Stimulated activated naive CD4-positive, alpha-beta T cell treated with Interleukin-2 at 50 U/mL for 16 hours (primary cell): Measurements from ENCODE around the gene FAM83B.
"Not testable (repeated sequence)": the region's sequence is repeated elsewhere in the genome, so short reads cannot be mapped to it uniquely, and the experiment has no call there.

ENCODE experiments used
- DNase-seq: peaks from one replicate; lab custom pipeline; 2025; lab: John Stamatoyannopoulos, UW

Gene FAM83B

DNA sequence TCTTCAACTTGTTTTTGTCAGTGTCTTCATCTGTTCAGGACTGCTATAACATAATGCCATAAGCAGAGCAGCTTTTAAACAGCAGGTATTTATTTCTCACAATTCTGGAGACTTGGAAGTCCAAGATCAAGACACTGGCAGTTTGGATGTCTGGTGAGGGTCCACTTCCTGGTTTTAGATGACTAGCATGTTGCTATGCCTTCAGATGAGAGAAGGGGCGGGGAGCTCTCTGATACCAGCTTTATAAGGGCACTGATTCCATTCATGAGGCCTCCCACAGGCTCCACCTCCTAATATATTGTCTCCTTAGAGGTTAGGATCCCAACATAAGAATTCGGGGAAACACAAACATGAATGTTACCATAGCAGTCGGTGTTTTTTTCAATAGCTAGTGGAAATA is 52.9 kb downstream of the FAM83B start:
- DNase-seq: no peak

DNA sequence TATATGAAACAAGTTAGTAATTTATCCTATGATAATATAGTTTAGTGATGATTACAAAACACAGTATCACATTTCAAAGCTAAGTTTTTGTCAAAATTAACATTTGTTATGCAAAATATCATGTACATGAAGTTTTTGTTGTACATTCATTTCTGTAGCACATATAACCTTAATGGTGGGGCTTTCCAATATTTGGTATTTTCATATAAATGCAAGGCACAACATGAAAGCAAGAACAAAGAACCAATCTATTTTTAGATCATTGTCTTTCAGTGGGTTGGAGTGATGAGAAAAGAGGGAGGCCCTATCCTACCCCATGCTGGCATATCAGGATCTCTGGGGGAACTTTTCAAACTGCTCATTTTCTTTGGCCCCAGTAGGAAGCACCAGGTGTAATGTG is 53.4 kb downstream of the FAM83B start:
- DNase-seq: no peak

DNA sequence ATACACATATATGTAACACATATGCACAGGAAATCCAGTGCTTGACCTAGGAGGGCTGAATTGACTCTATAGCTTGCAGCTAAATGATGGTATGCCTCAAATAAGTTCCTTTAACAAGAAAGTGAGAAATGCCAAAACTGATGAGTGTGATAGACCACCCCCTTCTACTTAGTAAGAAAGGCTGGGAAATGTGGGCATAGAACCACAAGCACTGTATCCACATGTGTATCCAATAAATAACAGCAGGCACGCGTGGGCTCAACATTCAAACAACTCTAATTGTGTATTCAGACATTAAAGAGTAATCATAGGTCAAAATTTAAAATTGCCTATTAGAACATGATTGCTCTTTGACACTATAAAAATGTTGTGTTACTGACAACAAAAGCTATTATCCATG is 54.1 kb downstream of the FAM83B start:
- no peak for DNase-seq

DNA sequence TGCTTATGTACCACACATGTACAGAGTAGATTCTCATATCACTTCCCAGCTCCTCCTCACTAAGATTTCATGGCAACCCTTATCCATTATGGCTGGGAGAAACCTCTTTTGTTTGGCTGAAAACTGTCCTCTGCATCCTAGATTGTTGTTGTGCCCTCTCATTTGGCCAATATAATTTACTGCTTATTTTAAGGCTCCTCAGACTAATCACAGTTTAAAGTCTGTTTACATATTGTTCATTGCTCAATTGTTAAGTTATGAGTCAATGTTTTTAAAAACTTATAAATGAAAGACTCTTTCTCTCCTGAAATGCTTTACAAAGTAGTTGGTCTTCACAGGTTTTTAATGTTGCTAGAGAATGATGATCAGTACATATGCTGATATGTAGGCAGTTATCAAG is 57.3 kb downstream of the FAM83B start:
- no peak for DNase-seq

DNA sequence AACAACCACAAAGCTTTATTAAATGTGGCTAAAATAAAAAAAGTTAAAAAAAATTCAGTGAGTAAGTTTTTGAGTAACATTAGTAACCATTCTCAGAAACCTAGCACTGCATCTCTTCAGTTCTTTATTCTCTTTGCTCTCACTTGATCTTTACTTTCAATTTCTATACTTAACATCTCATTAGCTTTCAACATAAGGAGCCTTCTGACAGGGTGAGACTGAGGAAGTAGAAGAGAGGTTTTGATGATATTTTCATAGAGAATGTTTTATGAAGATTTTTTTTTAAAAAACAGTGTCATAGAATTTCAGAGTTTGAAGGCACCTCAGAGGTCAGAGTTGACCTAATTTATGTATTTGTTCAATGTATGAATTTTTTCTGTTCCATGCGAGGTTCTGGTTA is 60.8 kb downstream of the FAM83B start:
- no peak for DNase-seq

DNA sequence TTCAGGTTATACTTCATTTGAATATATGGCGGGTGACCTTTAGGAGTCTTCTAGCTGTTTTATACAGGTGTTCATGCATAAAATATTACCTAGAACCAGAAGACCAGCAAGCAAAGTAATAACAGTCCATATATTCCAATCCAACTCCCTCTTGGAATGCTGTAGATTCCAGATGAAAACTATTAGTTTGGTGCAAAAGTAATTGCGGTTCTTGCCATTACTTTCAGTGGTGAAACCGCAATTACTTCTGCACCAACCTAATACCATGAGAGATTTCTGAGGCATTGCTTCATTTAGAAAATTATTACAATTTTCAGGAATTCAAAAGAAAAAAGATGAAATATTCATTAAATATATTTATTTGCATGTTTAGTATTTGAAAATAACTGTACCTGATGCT is 62.6 kb downstream of the FAM83B start:
- DNase-seq: no peak

DNA sequence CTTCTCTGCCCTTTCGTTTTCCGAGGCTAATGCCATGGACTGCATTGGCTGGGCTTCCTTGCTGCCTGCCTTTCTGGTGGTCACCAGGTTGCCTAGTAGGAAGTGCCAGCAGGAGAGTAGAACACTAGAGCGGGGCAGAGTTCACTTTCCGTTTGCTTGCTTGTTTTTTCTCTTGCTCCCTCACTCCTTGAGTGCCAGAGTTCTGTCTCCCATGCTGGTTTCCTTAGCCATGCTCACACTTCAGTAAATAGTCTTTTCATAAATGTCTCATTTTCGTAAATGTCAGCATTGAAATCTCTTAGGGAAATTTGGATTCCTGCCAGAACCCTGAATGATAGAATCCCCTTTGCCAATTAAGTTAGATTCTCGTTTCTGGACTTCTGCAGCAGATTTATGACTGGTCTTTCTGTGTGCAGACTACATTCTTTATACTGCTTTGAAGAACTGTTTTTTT is 63.9 kb downstream of the FAM83B start:
- DNase-seq: no peak

DNA sequence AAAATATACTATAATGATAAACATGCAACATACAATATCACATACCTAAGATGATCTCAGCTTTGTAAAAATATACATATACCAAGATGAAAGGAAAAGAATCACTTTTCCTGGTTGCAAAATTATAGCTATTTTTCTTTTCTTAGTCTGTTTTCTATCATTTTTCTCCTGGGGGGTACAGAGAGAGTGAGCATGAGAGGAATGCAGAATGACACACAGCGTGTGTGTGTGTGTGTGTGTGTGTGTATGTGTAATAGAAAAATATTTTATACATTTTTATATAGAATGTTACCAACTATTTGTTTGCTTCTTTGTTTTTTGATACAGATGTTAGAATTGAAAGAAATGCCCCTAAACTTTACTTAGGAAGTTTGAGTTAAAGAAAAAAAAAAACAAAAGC is 64.3 kb downstream of the FAM83B start:
- DNase-seq: no peak

DNA sequence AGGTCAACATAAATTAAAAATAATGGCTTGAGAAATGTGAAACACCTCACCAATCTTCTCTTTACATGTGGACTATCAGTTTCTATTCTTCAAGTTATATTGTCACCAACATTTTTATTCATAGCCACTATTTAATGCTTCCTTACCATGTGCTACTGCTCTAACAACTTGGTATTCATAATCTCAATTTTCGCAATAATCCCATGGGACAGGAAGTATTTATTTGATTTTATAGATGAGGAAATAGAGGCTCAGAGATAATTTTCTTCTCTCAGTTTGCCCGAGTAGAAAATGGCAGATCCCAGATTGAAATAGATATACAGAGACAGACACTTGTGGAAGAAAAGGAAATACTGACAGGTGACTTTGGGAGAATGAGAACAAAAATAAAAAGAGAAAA is 66.6 kb downstream of the FAM83B start:
- no peak for DNase-seq

DNA sequence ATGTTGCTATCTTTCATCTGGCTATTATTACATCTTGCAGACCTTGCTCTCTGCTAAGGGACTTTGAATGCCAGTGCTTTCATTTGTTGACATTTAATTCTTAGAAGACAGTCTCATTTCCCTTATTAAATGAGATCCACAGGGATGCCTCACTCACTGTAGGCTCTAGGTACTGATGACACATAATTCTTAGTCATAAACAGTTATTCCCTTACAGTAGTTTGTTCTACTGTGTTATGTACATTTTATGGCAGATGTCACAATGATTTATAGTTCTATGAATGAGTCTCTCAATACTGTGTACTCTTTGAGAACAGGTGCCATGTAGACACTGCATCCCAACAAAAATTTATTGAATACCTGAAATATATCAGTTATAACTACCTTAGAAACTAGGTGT is 70.3 kb downstream of the FAM83B start:
- DNase-seq: no peak

DNA sequence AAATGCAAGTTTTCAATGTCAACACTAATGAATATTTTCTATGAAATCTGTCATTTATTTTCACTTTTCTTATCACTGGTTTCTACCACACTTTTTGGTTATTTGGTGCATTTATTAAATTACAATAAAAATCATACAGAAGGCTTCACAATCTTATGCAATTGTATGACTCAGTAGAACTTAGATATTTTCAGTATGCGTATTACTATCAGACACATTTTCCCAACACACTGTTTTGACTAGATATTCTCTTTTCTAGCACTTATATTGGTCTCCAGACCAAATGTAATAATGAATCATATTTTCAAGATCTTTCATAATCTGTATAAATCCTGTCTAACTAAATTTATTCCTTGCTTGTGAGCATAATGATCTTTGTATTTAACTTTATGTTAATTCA is 74.1 kb downstream of the FAM83B start:
- no peak for DNase-seq

DNA sequence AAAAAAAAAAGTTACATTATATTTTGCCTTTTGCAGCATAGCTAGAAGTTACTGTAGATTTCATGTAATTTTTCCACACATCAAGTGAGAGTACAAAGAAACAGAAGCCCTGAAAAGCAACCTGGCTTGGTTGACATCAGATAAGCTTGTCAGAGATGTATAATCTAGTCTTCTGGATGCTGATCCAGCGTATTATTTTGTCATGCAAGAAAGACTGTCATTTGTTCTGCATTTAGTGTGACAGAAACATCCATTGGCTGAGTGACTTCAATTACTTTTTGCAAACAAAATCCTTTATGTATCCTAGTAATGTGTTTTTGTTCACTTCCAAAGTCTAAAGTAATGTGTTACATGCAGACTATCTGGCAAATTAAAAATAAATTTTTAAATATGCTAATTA is 75.3 kb downstream of the FAM83B start:
- DNase-seq: no peak

DNA sequence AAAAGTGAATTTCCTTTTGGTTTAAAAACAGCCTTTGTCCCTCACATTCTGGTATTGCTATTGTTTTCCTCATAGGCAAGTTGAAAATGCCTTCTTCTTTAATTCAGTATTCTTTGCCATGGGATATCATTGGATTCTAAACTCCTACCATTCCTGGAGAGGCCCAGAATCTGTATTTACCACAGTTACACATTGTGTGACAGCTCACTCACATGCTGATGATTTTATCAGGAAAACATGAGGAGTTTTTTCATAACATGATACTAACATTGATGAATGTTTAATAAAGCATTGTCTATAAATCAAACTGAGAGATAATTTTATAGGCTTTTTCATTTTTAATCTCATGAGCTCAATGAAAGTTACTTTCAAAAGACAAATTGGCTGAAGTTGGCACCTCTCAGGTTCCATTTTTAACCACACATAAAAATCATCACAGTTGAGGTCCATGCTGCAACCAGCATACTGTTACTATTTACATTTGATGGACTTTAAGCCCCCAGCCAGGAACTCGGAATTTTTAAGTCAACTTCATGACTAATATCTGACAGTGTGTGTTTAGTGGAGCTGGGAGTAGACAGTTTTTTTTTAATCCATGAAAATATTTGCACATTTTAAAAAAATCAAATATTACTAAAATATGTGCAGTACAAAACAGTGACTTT is 82.8 kb downstream of the FAM83B start:
- DNase-seq: no peak

DNA sequence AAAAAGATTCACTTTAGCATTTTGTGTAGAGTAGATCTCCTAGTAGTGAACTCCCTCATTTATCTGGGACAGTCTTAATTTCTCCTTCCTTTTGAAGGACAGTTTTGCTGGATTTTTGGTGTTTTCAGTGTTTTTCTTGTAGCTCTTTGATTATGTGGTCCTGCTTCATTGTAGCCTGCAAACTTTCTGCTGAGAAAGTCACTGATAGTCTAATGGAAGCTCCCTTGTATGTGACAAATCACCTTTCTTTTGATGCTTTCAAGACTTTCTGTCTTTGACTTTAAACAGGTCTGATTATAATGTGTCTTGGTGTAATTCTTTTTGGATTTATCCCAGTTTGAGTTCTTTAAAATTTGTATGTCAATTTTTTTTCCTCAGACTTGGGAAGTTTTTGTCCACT is 86.1 kb downstream of the FAM83B start:
- no peak for DNase-seq

DNA sequence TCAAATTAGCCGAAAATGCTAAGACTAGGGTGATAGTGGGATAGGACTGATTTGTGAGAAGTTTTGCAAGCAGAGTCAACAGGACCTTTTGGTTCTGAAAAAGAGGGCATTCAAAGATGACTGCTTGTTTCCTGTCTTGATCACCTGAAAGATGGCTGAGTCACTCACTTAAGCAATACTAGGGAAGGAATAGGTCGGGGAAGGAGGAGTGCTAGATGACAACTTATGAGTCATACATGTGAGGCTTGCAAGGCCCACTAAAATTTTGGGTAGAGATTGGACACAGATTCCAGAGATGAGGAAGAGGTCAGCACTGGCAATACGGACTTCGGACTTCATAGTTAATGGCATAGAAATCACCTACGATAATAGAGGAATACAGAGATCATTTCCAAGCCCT is 89.2 kb downstream of the FAM83B start:
- DNase-seq: no peak

DNA sequence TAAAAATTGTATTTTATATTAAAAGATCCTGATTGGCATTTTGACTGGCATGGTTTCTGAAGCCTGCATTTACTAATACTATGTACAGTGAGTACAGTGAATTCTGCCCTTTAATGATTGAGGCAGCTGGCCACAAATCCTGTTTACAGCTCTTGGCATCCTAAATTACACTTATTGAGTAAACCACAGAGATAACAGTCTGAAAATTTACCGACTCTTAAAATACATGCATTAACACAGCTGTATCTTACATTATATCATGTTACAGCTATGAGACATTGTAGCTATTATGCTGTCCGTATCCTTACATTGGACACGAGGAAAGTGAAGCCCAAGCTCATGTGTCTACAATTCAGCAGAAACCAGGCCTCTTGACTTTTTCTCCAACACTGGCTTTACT is 90.8 kb downstream of the FAM83B start:
- DNase-seq: no peak

DNA sequence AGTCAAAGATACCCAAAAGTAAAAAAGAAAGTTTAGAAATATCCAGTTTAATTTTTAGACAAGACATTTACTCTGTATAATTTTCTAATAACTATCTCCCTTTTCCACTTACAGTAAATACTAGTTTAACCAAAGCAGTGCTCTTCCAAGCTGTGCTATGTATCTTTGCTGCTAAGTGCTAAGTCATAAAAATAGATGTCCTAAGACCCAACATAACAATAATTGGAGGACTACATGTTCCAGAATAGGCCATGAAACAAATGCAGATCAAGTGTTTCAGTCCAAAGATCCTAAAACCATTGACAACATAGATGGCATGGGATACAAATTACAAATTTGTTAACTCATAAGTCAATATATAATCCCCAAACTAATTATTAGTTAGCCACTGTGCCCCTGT is 111.1 kb downstream of the FAM83B start:
- no peak for DNase-seq

DNA sequence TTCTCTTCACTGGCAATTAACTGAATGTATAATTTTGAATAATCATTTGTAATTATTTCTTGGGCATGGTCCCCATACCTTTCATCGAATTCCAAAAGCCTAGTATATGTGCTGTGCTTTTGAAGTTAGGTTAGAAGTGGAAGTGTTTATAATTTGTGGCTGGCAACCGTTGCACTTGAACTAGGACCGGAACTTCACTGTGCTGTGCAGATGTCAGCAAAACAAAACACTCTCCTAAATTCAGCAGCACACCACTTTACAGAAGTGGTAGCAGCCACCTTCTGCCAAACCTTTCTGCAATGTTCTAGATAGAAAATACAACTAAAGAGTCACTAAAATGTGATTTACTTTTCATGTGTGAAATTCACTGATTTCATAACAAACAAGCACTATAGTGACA is 111.9 kb downstream of the FAM83B start:
- DNase-seq: no peak

DNA sequence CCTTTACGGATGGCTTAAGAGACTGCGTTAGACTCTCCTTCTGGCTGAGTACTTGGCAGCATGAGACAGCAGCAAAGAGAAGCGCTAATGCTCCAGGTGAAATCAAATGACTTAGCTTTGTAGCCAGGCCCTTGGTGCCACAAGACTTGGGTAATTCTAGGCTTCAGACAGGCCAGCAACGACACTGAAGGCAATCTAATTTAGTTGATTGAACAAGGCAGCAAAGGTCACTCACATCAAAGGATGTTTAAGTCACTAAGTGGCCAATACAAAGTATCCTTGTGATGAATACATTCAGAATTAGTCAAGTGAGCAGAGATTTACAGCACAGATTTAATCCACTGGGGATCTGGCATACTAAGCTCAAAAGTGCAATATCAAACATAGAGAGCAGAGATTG is 113.2 kb downstream of the FAM83B start:
- no peak for DNase-seq

DNA sequence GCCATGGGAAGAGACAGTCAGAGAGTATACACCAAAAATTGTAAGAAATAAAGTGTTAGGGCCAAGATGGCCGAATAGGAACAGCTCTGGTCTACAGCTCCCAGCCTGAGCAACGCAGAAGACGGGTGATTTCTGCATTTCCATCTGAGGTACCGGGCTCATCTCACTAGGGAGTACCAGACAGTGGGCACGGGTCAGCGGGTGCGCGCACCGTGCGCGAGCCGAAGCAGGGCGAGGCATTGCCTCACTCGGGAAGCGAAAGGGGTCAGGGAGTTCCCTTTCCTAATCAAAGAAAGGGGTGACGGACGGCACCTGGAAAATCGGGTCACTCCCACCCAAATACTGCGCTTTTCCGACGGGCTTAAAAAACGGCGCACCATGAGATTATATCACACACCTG is 114.8 kb downstream of the FAM83B start:
- DNase-seq: not testable (repeated sequence)

DNA sequence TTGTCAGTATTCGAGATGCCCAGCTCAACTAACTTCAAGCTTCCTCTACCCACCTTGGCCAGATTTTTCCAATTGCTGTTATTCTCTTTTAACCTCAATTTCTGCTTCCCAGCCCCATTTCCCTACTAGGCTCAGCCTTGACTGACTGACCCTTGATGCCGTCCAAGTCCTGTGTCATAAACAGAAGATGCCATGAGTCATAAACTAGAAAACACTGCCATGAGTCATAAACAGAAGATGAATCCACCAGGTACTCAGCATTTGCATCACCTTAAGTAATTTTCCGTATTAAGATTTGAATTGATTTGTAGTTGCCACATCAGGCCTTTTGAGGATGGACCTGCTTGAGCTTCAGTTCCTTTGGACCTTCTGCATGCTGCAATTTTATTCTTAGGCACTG is 123.8 kb downstream of the FAM83B start:
- DNase-seq: no peak

DNA sequence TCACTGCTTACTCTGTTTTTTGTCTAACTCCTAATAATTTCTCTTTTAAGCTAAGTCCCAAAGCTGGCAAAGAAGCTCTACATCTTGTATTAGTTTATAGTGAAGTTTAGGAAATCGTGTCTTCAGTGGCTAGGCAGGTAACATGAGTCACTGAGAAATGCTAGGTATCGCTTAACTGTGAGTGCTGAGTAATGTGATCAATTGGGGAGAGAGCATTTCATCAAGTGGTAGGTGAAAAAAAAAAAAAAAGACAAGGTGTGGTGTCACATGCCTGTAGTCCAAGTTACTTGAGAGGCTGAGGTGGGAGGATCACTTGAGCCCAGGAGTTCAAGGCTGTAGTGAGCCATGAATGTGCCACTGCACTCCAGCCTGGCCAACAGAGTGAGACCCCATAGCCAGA is 125.3 kb downstream of the FAM83B start:
- DNase-seq: no peak

DNA sequence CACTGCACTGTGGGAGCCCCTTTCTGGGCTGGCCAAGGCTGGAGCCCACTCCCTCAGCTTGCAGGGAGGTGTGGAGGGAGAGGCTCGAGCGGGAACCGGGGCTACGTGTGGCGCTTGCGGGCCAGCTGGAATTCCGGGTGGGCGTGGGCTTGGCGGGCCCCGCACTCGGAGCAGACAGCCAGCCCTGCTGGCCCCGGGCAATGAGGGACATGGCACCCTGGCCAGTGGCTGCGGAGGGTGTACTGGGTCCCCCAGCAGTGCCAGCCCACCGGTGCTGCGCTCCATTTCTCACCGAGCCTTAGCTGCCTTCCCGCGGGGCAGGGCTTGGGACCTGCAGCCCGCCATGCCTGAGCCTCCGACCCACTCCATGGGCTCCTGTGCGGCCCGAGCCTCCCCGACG is 132.6 kb downstream of the FAM83B start:
- not testable (repeated sequence) for DNase-seq

DNA sequence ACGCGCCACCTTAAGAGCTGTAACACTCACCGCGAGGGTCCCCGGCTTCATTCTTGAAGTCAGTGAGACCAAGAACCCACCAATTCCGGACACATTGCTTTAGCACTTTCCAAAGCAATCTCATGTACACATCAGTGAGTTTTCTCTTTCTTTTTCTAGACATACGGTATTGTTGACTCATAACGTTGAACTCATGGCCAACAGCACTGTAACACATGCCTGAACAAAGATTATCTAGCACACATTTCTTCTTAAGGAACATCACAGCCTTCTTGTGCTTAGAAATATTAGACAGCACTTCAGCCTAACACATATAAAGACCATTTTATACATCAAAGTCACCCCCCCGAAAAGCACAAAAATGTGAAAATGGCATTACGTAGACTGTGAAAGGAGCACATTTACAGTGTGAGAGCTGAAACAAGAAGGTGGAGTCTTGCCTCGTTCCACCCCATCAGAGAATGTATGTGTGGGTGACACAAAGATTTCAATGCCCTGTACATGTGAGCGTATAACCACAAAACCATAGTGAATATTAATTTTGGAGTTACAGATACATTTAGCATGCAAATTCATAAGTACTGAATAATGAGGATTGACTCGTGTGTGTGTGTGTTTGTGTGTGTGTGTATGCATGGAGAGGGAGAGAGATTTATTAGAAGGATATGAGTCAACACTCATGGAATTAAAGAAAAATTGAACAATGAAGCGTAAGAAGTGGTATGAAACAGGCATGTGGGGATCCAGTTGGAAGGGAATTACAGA is 134.1 kb downstream of the FAM83B start:
- no peak for DNase-seq
